SK-N-SH treated with all-trans-retinoic acid at 6 μM for 48 hours (cell line): ENCODE results near the gene GRK6.
A peak's percentile ranks its signal among the peaks of the same experiment; 100 is the strongest.

ENCODE experiments used
- ATAC-seq: fragments of 200-7000 bp; cut with Tn5 transposase; 3 replicates; pipeline ENCODE4 v1.9.1; 2020; ENCODE audit warnings: mild to moderate bottlenecking, moderate library complexity
- ARNTL ChIP-seq: fragments of 450-650 bp; formaldehyde crosslinking; IDR thresholded peaks from 2 replicates; pipeline ENCODE4 v1.5.0; 2020; ENCODE audit warnings: low read depth, mild to moderate bottlenecking, moderate library complexity, borderline replicate concordance
- CREB5 ChIP-seq: fragments of 250-450 bp; sonication (Bioruptor Pico); IDR thresholded peaks from 2 replicates; pipeline ENCODE4 v1.5.1; 2020; ENCODE audit warnings: low read depth, mild to moderate bottlenecking, moderate library complexity
- CSDC2 ChIP-seq: fragments of 250-450 bp; sonication (Bioruptor Pico); IDR thresholded peaks from 2 replicates; pipeline ENCODE4 v1.5.0; 2020; ENCODE audit warnings: mild to moderate bottlenecking, moderate library complexity
- CSRNP3 ChIP-seq: fragments of 250-450 bp; sonication (Bioruptor Pico); IDR thresholded peaks from 2 replicates; pipeline ENCODE4 v1.5.1; 2021; ENCODE audit warnings: mild to moderate bottlenecking, moderate library complexity
- ESRRG ChIP-seq: fragments of 250-450 bp; sonication (Bioruptor Pico); IDR thresholded peaks from 2 replicates; pipeline ENCODE4 v1.6.1; 2021; ENCODE audit warnings: mild to moderate bottlenecking
- GLIS3 ChIP-seq: fragments of 250-450 bp; sonication (Bioruptor Pico); IDR thresholded peaks from 2 replicates; pipeline ENCODE4 v1.5.0; 2020; ENCODE audit warnings: mild to moderate bottlenecking, moderate library complexity
- OSR1 ChIP-seq: fragments of 250-450 bp; sonication (Bioruptor Pico); IDR thresholded peaks from 2 replicates; pipeline ENCODE4 v1.8.0; 2022; ENCODE audit warnings: moderate library complexity, mild to moderate bottlenecking, inconsistent platforms
- PATZ1 ChIP-seq: fragments of 250-450 bp; sonication (Bioruptor Pico); IDR thresholded peaks from 2 replicates; pipeline ENCODE4 v1.8.0; 2020; ENCODE audit warnings: mild to moderate bottlenecking, moderate library complexity, borderline replicate concordance
- PPARA ChIP-seq: fragments of 250-450 bp; sonication (Bioruptor Pico); IDR thresholded peaks from 2 replicates; pipeline ENCODE4 v1.5.0; 2020; ENCODE audit warnings: mild to moderate bottlenecking, borderline replicate concordance
- SNAI2 ChIP-seq: fragments of 250-450 bp; sonication (Bioruptor Pico); IDR thresholded peaks from 2 replicates; pipeline ENCODE4 v1.5.0; 2020; ENCODE audit warnings: mild to moderate bottlenecking, moderate library complexity
- TOX ChIP-seq: fragments of 250-450 bp; sonication (Bioruptor Pico); IDR thresholded peaks from 2 replicates; pipeline ENCODE4 v1.8.0; 2021; ENCODE audit warnings: mild to moderate bottlenecking, moderate library complexity, borderline replicate concordance
- TSHZ2 ChIP-seq: fragments of 250-450 bp; sonication (Bioruptor Pico); IDR thresholded peaks from 2 replicates; pipeline ENCODE4 v1.5.0; 2020; ENCODE audit warnings: mild to moderate bottlenecking, moderate library complexity
- ZC3H10 ChIP-seq: fragments of 250-450 bp; sonication (Bioruptor Pico); IDR thresholded peaks from 2 replicates; pipeline ENCODE4 v1.5.1; 2021; ENCODE audit warnings: mild to moderate bottlenecking, moderate library complexity
- ZFP3 ChIP-seq: fragments of 250-450 bp; sonication (Bioruptor Pico); IDR thresholded peaks from 2 replicates; pipeline ENCODE4 v1.5.0; 2020; ENCODE audit warnings: mild to moderate bottlenecking, moderate library complexity
- ZFP30 ChIP-seq: fragments of 450-650 bp; formaldehyde crosslinking; IDR thresholded peaks from 2 replicates; pipeline ENCODE4 v1.5.0; 2022; ENCODE audit warnings: mild to moderate bottlenecking, moderate library complexity
- ZNF70 ChIP-seq: fragments of 450-650 bp; formaldehyde crosslinking; IDR thresholded peaks from 2 replicates; pipeline ENCODE4 v1.5.0; 2020; ENCODE audit warnings: mild to moderate bottlenecking, moderate library complexity

GRK6 gene

GRCh38 chr5:177445917-177446199, 19.4 kb downstream of the GRK6 start:
- TF ChIP-seq ZFP3 (CRISPR knock-in tag): no peak
- no peak for TF ChIP-seq SNAI2 (CRISPR knock-in tag)
- TF ChIP-seq ZFP30: no peak
- TF ChIP-seq CREB5 (CRISPR knock-in tag): no peak
- TF ChIP-seq ZNF70 (CRISPR knock-in tag): no peak
- no peak for TF ChIP-seq TOX
- TF ChIP-seq OSR1: no peak
- TF ChIP-seq TSHZ2 (CRISPR knock-in tag): no peak
- no peak for TF ChIP-seq GLIS3 (CRISPR knock-in tag)
- TF ChIP-seq, all 23 proteins: peak for 0
- no peak for ATAC-seq

GRCh38 chr5:177446200-177447065, 20.0 kb downstream of the GRK6 start, which contains the start of gene PRR7:
TSS of gene PRR7 (plus strand) at chr5:177446814. CDS start at chr5:177455068, 8,254 bp downstream.
- peak; percentile 50 for ATAC-seq
- TF ChIP-seq TSHZ2 (CRISPR knock-in tag) (peak; percentile 88), ESRRG (CRISPR knock-in tag) (no peak), SNAI2 (CRISPR knock-in tag) (peak; percentile 85)

GRCh38 chr5:177447066-177447610, 20.7 kb downstream of the GRK6 start:
- TF ChIP-seq CSDC2 (CRISPR knock-in tag): no peak
- no peak for TF ChIP-seq ARNTL
- TF ChIP-seq PPARA (CRISPR knock-in tag): no peak
- no peak for TF ChIP-seq PATZ1 (CRISPR knock-in tag)
- TF ChIP-seq SNAI2 (CRISPR knock-in tag): no peak
- no peak for TF ChIP-seq ZC3H10
- TF ChIP-seq TOX: no peak
- no peak for TF ChIP-seq CSRNP3 (CRISPR knock-in tag)
- TF ChIP-seq CREB5 (CRISPR knock-in tag): no peak
- peak; percentile 32 for ATAC-seq
